Glutamatergic neuron (in vitro differentiated cells): ENCODE results near the gene YY2. TPM values are rescaled to one million over a fixed set of nuclear protein-coding genes. Genes with fewer than 3 reads are reported as not detected.

ENCODE experiments used
- DNase-seq: peaks from one replicate; pipeline ENCODE4 v3.0.0; 2022
- H3K27ac Mint-ChIP-seq: one replicate; pipeline ENCODE4 v1.8.0; 2020; ENCODE audit warnings: mild to moderate bottlenecking, mixed read lengths, inconsistent platforms; ENCODE audit not compliant: unreplicated experiment
- H3K27me3 Mint-ChIP-seq: one replicate; pipeline ENCODE4 v1.8.0; 2020; ENCODE audit warnings: mild to moderate bottlenecking, moderate library complexity, mixed read lengths, inconsistent platforms; ENCODE audit not compliant: unreplicated experiment
- H3K36me3 Mint-ChIP-seq: one replicate; pipeline ENCODE4 v1.8.0; 2020; ENCODE audit warnings: mild to moderate bottlenecking, mixed read lengths, inconsistent platforms; ENCODE audit not compliant: unreplicated experiment
- H3K4me1 Mint-ChIP-seq: one replicate; pipeline ENCODE4 v1.8.0; 2020; ENCODE audit warnings: mild to moderate bottlenecking, low read depth, mixed read lengths, inconsistent platforms; ENCODE audit not compliant: unreplicated experiment
- H3K4me3 Mint-ChIP-seq: one replicate; pipeline ENCODE4 v1.8.0; 2020; ENCODE audit warnings: mild to moderate bottlenecking, mixed read lengths, inconsistent platforms; ENCODE audit not compliant: unreplicated experiment
- H3K9me3 Mint-ChIP-seq: one replicate; pipeline ENCODE4 v1.8.0; 2020; ENCODE audit warnings: mild to moderate bottlenecking, moderate library complexity, mixed read lengths, inconsistent platforms; ENCODE audit not compliant: unreplicated experiment
- total RNA-seq: library from RNA; stranded (reverse); fragmentation: NEBNext Ultra II Directional; extraction: Animal tissue kit (Norgen Biotek cat#: 25700); gene quantifications from one replicate; pipeline ENCODE4 v1.2.1, GENCODE V29; 2021; ENCODE audit not compliant: unreplicated experiment
- TF ChIP-seq, protein P1 (sequence below): fragments of 200-600 bp; sonication (generic); IDR thresholded peaks from one replicate; pipeline ENCODE4 v1.5.0; 2021; ENCODE audit not compliant: partially characterized antibody, unreplicated experiment

YY2 gene
- total RNA-seq, 1 donor from 2014 or later, result 1.1 TPM

DNA sequence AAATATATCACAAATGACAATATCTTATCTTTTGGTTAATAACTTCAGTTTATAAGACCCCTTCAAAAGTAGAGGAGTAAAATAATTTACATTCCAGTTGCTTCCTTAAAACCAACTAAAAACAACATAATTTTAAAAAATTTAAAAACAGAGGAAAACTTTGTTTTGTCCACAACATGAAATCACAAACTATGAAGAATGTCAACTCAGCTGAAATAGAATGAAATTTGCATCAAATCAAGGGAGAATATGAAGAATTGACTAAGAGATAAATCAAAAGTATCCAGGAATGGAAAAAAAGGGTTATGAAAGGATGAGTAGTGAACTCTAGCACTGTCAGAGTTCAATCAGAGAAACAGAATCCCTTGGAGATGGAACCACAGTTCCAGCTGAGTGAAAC lies 2.2 kb upstream of the YY2 start:
- no peaks in the 10 kb centered on the region for H3K9me3 Mint-ChIP-seq
- H3K4me1 Mint-ChIP-seq, result no peaks in the 10 kb centered on the region
- H3K27me3 Mint-ChIP-seq, result no peaks in the 10 kb centered on the region
- no peak for DNase-seq
- H3K27ac Mint-ChIP-seq, result no peak overlapping the region
- H3K4me3 Mint-ChIP-seq, result no peak overlapping the region
- TF ChIP-seq, protein P1, sequence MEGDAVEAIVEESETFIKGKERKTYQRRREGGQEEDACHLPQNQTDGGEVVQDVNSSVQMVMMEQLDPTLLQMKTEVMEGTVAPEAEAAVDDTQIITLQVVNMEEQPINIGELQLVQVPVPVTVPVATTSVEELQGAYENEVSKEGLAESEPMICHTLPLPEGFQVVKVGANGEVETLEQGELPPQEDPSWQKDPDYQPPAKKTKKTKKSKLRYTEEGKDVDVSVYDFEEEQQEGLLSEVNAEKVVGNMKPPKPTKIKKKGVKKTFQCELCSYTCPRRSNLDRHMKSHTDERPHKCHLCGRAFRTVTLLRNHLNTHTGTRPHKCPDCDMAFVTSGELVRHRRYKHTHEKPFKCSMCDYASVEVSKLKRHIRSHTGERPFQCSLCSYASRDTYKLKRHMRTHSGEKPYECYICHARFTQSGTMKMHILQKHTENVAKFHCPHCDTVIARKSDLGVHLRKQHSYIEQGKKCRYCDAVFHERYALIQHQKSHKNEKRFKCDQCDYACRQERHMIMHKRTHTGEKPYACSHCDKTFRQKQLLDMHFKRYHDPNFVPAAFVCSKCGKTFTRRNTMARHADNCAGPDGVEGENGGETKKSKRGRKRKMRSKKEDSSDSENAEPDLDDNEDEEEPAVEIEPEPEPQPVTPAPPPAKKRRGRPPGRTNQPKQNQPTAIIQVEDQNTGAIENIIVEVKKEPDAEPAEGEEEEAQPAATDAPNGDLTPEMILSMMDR, result no peak
- H3K36me3 Mint-ChIP-seq, result no peaks in the 10 kb centered on the region

- H3K36me3 Mint-ChIP-seq, result no peaks in the 10 kb centered on the region
- H3K27me3 Mint-ChIP-seq, result no peaks in the 10 kb centered on the region
- H3K27ac Mint-ChIP-seq, result no peak overlapping the region
- no peaks in the 10 kb centered on the region for H3K4me1 Mint-ChIP-seq
- H3K4me3 Mint-ChIP-seq, result no peak overlapping the region
- no peak for DNase-seq
- no peaks in the 10 kb centered on the region for H3K9me3 Mint-ChIP-seq
- TF ChIP-seq, protein P1, result no peak
Observed at GRCh38 chrX:21856504-21856903, 717 bp downstream of the YY2 start.

DNA sequence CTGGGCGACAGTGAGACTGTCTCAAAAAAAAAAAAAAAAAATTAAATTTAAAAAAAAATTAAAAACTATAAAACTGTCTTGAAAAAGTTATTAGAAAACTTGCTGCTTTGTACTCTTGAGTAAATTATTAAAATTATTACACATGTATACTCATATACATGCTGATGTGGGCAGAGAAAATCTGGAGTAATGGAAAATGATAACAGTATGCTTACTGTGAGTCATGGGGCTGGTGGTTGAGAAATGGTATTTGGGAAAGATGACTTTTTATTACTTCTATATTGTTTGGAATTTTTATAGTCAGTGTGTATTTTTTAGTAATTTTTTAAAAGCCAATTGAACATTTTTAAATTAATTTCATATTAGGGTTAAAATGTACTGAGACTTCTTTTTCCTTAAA lies 7.5 kb downstream of the YY2 start:
- no peak for DNase-seq
- H3K27me3 Mint-ChIP-seq, result no peaks in the 10 kb centered on the region
- H3K27ac Mint-ChIP-seq, result no peak overlapping the region
- TF ChIP-seq, protein P1, result no peak
- no peaks in the 10 kb centered on the region for H3K9me3 Mint-ChIP-seq
- H3K4me1 Mint-ChIP-seq, result no peaks in the 10 kb centered on the region
- H3K36me3 Mint-ChIP-seq, result no peaks in the 10 kb centered on the region
- no peak overlapping the region for H3K4me3 Mint-ChIP-seq

DNA sequence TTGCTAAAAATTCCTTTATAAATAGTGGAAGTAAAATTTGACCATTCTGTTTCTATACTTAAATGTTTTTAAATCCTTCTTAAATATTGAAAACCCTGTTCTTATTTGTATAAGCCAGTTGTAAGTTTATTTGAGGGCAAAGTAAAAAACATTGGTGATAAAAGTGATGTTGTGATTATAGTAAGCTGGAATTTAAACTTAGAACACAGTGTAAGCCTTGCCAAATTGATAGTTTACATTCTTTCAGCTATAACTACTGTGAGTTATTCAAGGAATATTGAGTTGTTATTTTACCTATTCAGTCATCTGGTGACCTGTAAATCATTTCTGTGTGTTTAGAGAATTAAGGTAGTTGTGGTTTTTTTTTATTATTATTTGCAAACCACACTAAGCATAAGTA lies 9.6 kb downstream of the YY2 start:
- no peak overlapping the region for H3K4me3 Mint-ChIP-seq
- DNase-seq, result no peak
- H3K4me1 Mint-ChIP-seq, result no peaks in the 10 kb centered on the region
- H3K27ac Mint-ChIP-seq, result no peak overlapping the region
- TF ChIP-seq, protein P1, result no peak
- H3K27me3 Mint-ChIP-seq, result no peaks in the 10 kb centered on the region
- H3K36me3 Mint-ChIP-seq, result no peaks in the 10 kb centered on the region
- H3K9me3 Mint-ChIP-seq, result no peaks in the 10 kb centered on the region

- Mint-ChIP-seq H3K9me3 (no peaks in the 10 kb centered on the region), H3K27ac (no peak overlapping the region), H3K27me3 (no peaks in the 10 kb centered on the region), H3K4me3 (no peak overlapping the region), H3K4me1 (no peaks in the 10 kb centered on the region), H3K36me3 (no peaks in the 10 kb centered on the region)
- no peak for DNase-seq
- TF ChIP-seq, protein P1, result no peak
Observed at GRCh38 chrX:21870494-21870893, 14.7 kb downstream of the YY2 start.
